GM23338 (cell line): ENCODE measurements around the gene HEY2. TPM values are rescaled to one million over a fixed set of nuclear protein-coding genes. Genes with fewer than 3 reads are reported as not detected.

ENCODE experiments used
- ATAC-seq: fragments of 200-7000 bp; cut with Tn5 transposase; 3 replicates; pipeline ENCODE4 v1.9.1; 2020
- DNase-seq: peaks from one replicate; pipeline ENCODE4 v3.0.0-alpha.2; 2015; ENCODE audit warnings: low spot score
- H2AFZ ChIP-seq: fragments of 200-600 bp; sonication (generic); 2 replicates; pipeline ENCODE4 v1.8.0; 2016; ENCODE audit warnings: antibody characterized with exemption, mild to moderate bottlenecking, moderate library complexity
- H3F3A ChIP-seq: fragments of 200-600 bp; sonication (generic); replicated peaks from 2 replicates; pipeline ENCODE4 v1.8.0; 2017; ENCODE audit warnings: antibody characterized with exemption, mixed run types, low read depth
- H3K27ac ChIP-seq: fragments of 200-600 bp; sonication (generic); 2 replicates; pipeline ENCODE4 v1.6.1; 2016; ENCODE audit warnings: low read depth
- H3K27me3 ChIP-seq: fragments of 200-600 bp; sonication (generic); 2 replicates; pipeline ENCODE4 v1.8.0; 2016; ENCODE audit warnings: mild to moderate bottlenecking, mixed run types, moderate library complexity; ENCODE audit not compliant: insufficient read depth
- H3K36me3 ChIP-seq: fragments of 200-600 bp; sonication (generic); 2 replicates; pipeline ENCODE4 v1.8.0; 2016; ENCODE audit warnings: mild to moderate bottlenecking; ENCODE audit not compliant: insufficient read depth
- H3K4me1 ChIP-seq: fragments of 200-600 bp; sonication (generic); 2 replicates; pipeline ENCODE4 v1.8.0; 2016; ENCODE audit warnings: mild to moderate bottlenecking, moderate library complexity; ENCODE audit not compliant: insufficient read depth
- H3K4me2 ChIP-seq: fragments of 200-600 bp; sonication (generic); 2 replicates; pipeline ENCODE4 v1.7.1; 2017; ENCODE audit warnings: mixed run types
- H3K4me3 ChIP-seq: fragments of 200-600 bp; sonication (generic); 2 replicates; pipeline ENCODE4 v1.6.1; 2016; ENCODE audit warnings: mixed run types
- H3K79me2 ChIP-seq: fragments of 200-600 bp; sonication (generic); replicated peaks from 2 replicates; pipeline ENCODE4 v1.8.0; 2017; ENCODE audit warnings: mild to moderate bottlenecking; ENCODE audit not compliant: insufficient read depth
- H3K9me2 ChIP-seq: fragments of 200-600 bp; sonication (generic); 2 replicates; pipeline ENCODE4 v1.8.0; 2017; ENCODE audit not compliant: insufficient read depth
- H4K20me1 ChIP-seq: fragments of 200-600 bp; sonication (generic); replicated peaks from 2 replicates; pipeline ENCODE4 v1.8.0; 2017; ENCODE audit warnings: mild to moderate bottlenecking; ENCODE audit not compliant: insufficient read depth
- H3K27ac Mint-ChIP-seq: 2 replicates; pipeline ENCODE4 v1.8.0; 2020; ENCODE audit warnings: inconsistent platforms, mild to moderate bottlenecking, moderate library complexity, mixed read lengths
- H3K27me3 Mint-ChIP-seq: 3 replicates; pipeline ENCODE4 v1.8.0; 2022; ENCODE audit warnings: low read depth, mild to moderate bottlenecking, moderate library complexity, mixed read lengths, inconsistent platforms; ENCODE audit not compliant: insufficient read depth, poor library complexity
- H3K36me3 Mint-ChIP-seq: 3 replicates; pipeline ENCODE4 v1.8.0; 2021; ENCODE audit warnings: low read depth, mild to moderate bottlenecking, inconsistent platforms, moderate library complexity, mixed read lengths
- H3K4me1 Mint-ChIP-seq: 3 replicates; pipeline ENCODE4 v1.8.0; 2020; ENCODE audit warnings: mild to moderate bottlenecking, inconsistent platforms, mixed read lengths
- H3K4me3 Mint-ChIP-seq: 3 replicates; pipeline ENCODE4 v1.8.0; 2021; ENCODE audit warnings: moderate library complexity, mild to moderate bottlenecking, inconsistent platforms, mixed read lengths
- H3K9me3 Mint-ChIP-seq: 3 replicates; pipeline ENCODE4 v1.8.0; 2020; ENCODE audit warnings: moderate library complexity, mild to moderate bottlenecking, inconsistent platforms, mixed read lengths
- EZH2 ChIP-seq: fragments of 200-600 bp; sonication (generic); IDR thresholded peaks from one replicate; pipeline ENCODE4 v1.8.0; 2017; ENCODE audit warnings: antibody characterized with exemption, mild to moderate bottlenecking, low read depth; ENCODE audit not compliant: unreplicated experiment
- JUNB ChIP-seq: IDR thresholded peaks from one replicate; pipeline ENCODE4 v1.6.1; 2016; ENCODE audit warnings: antibody characterized with exemption; ENCODE audit not compliant: unreplicated experiment
- POLR2AphosphoS5 ChIP-seq: IDR thresholded peaks from 2 replicates; pipeline ENCODE4 v1.6.1; 2016; ENCODE audit warnings: antibody characterized with exemption, low read depth
- ZNF114 ChIP-seq: fragments of 250-450 bp; sonication (Bioruptor Pico); IDR thresholded peaks from 2 replicates; pipeline ENCODE4 v1.5.0; 2020; ENCODE audit warnings: mild to moderate bottlenecking, moderate library complexity
- polyA plus RNA-seq: library from polyadenylated mRNA; unstranded; fragments of >200 nt; fragmentation: Nextera tagmentation; extraction: Ambion mirVana; gene quantifications from 2 replicates; pipeline ENCODE4 v1.2.1, GENCODE V29; 2016
- total RNA-seq: library from RNA; depleted of rRNA; stranded (reverse); fragments of >200 nt; shearing (Covaris generic); gene quantifications from 2 replicates; pipeline ENCODE4 v1.2.3, GENCODE V29; 2014
- TF ChIP-seq, protein P1 (sequence below), 2 experiments: fragments of 200-600 bp in 1 of 2; sonication (generic) in 1 of 2; conservative IDR thresholded peaks; 2 replicates each; pipeline versions ENCODE4 v1.5.1 to v1.6.1; 2016 to 2017; ENCODE audit warnings: antibody characterized with exemption in 2 of 2, low read depth in 2 of 2, mild to moderate bottlenecking in 2 of 2, moderate library complexity in 1 of 2

HEY2 gene
- total and polyA plus RNA-seq, 2 experiments from 2014 or later, result 4.3 to 8.5 TPM

DNA sequence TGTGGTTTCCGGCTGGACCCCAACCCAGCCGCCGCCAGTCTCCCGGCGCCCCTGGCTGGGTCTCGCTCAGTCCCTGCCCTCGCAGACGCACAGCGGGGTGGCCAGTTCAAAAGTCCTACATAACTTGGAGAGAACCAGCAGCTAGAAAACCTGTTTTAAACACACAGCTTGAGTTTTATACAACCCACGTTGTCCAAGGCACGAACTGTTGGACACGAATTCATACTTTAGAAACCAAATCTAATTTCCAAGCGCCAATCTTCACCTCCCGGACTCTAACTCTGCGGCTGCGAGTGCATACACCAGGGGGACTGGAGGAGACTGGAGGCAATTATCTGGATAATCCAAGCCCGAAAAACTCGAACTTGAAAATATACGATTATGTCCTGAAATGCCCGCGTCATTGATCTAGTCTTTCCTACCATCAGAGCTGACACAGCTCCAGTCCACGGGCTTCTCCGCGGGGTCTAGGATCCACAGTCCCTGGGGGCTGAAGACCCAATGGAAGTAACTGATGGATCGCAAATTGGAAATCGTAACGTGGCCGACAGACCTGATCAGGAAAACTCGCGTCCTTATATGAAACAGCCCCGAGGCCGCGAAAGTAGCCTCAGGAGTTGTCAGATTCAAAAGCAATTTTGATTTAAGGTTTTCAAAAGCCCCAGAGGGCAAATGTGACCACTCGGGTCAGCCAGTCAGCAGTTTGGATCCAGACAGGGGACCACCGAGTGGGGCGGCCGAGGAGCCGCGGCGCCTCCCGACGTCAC lies 843 bp upstream of the HEY2 start:
- H3K27ac ChIP-seq, result no peak overlapping the region

DNA sequence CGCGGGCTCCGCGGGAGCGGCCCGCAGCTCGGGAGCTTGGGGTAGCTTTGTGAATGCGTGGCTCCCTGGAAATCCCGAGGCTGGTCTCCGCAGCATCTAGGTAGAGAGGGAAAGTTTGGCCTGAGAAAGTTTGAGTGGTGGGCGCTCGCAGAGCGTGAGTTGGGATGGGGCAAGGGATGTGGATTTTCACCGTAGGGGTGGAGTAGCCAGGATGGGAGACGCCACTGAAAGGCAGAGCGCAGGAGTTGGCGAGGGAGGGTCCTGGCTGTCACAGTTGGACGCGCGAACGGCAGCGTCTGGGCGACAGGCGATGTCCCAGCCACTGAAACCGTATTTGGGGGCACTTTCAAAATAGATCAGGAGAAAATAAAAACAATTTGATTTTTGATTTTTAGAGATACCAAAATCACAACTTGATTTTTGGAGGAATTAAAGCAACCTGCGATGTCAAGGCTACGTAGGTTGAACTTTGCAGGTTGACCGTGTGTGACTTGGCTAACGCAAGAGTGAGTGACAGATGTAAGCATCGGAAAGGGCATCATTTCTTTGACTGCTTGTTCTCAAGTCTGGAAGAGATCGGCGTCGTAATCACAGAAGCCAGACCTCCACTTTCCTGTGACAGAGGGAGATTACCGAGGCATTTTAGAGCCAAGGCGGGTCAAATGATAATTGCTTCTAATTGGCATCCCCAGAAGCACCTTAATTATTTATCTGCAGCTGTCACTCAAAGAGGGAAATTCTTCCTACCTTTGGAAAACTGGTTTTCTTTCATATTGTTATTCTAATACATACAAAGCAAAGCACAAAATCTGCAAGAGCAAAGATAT lies 646 bp downstream of the HEY2 start:
- Mint-ChIP-seq H3K27me3 (peaks cover 32% of the 10 kb centered on the region), H3K9me3 (no peaks in the 10 kb centered on the region; the same call in 2 of the 3 replicates), H3K4me1 (peaks cover 63% of the 10 kb centered on the region), H3K4me3 (peak overlapping the region; percentile 90), H3K36me3 (peaks cover 11% of the 10 kb centered on the region), H3K27ac (no peak overlapping the region)
- H4K20me1 ChIP-seq, result no peaks in the 10 kb centered on the region
- peak overlapping the region; percentile 80 for H3K4me2 ChIP-seq
- peak overlapping the region; percentile 66 for H3K4me3 ChIP-seq
- peak; percentile 48 for DNase-seq
- H3K36me3 ChIP-seq, result no peaks in the 10 kb centered on the region
- H3K27ac ChIP-seq, result no peak overlapping the region
- H3F3A ChIP-seq, result peaks cover 17% of the 10 kb centered on the region
- H3K27me3 ChIP-seq, result peaks cover 32% of the 10 kb centered on the region
- H3K4me1 ChIP-seq, result peaks cover 49% of the 10 kb centered on the region
- H2AFZ ChIP-seq, result no peak overlapping the region
- peaks cover 19% of the 10 kb centered on the region for H3K79me2 ChIP-seq
- TF ChIP-seq, protein P1, sequence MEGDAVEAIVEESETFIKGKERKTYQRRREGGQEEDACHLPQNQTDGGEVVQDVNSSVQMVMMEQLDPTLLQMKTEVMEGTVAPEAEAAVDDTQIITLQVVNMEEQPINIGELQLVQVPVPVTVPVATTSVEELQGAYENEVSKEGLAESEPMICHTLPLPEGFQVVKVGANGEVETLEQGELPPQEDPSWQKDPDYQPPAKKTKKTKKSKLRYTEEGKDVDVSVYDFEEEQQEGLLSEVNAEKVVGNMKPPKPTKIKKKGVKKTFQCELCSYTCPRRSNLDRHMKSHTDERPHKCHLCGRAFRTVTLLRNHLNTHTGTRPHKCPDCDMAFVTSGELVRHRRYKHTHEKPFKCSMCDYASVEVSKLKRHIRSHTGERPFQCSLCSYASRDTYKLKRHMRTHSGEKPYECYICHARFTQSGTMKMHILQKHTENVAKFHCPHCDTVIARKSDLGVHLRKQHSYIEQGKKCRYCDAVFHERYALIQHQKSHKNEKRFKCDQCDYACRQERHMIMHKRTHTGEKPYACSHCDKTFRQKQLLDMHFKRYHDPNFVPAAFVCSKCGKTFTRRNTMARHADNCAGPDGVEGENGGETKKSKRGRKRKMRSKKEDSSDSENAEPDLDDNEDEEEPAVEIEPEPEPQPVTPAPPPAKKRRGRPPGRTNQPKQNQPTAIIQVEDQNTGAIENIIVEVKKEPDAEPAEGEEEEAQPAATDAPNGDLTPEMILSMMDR (conservative IDR thresholded peaks at IDR 0.05; ENCODE audit: low read depth in 2 of 2), result no peak
- TF ChIP-seq JUNB (no peak), POLR2AphosphoS5 (0 out of 2 replicates have a peak, but pooled peaks have one; percentile 15)
- ATAC-seq, result peak; percentile 3
- no peaks in the 10 kb centered on the region for H3K9me2 ChIP-seq

More for the DNA sequence above, 843 bp upstream of the HEY2 start:
- Histone ChIP-seq H3F3A (peaks cover 24% of the 10 kb centered on the region), H3K4me2 (peak overlapping the region; percentile 86), H3K27me3 (peaks cover 32% of the 10 kb centered on the region), H3K9me2 (no peaks in the 10 kb centered on the region), H4K20me1 (no peaks in the 10 kb centered on the region), H3K36me3 (no peaks in the 10 kb centered on the region), H3K4me1 (peaks cover 50% of the 10 kb centered on the region), H2AFZ (no peak overlapping the region), H3K79me2 (peaks cover 19% of the 10 kb centered on the region), H3K4me3 (peak overlapping the region; percentile 66)
- TF ChIP-seq, protein P1 (conservative IDR thresholded peaks at IDR 0.05; ENCODE audit: low read depth in 2 of 2), result 0 out of 4 replicates have a peak, but pooled peaks of 1 of the 2 experiments have one; percentile 15
- TF ChIP-seq JUNB (no peak), EZH2 (peak; percentile 62), ZNF114 (CRISPR knock-in tag) (no peak)
- Mint-ChIP-seq H3K4me3 (peak overlapping the region; percentile 83), H3K36me3 (no peaks in the 10 kb centered on the region; the same call in 1 of the 3 replicates), H3K27me3 (peaks cover 32% of the 10 kb centered on the region), H3K9me3 (no peaks in the 10 kb centered on the region; the same call in 2 of the 3 replicates), H3K27ac (no peak overlapping the region), H3K4me1 (peaks cover 61% of the 10 kb centered on the region)
- ATAC-seq, result peak; percentile 23
- peak; percentile 78 for DNase-seq
